NB4 (cell line): ENCODE results near the gene SYT13.
A peak's percentile ranks its signal among the peaks of the same experiment; 100 is the strongest.

Source experiments
- MYC ChIP-seq: IDR thresholded peaks from 2 replicates; pipeline ENCODE4 v1.6.1; 2011; ENCODE audit warnings: low read depth, low read length
- POLR2A ChIP-seq: IDR thresholded peaks from 2 replicates; pipeline ENCODE4 v1.6.1; 2011; ENCODE audit warnings: mild to moderate bottlenecking; ENCODE audit not compliant: insufficient read length; ENCODE audit errors: extremely low read depth
- TF ChIP-seq, protein P1 (sequence below): IDR thresholded peaks from one replicate; pipeline ENCODE4 v1.5.1; 2012; ENCODE audit warnings: low read depth, low read length
- TF ChIP-seq, protein P2 (sequence below): IDR thresholded peaks from 2 replicates; pipeline ENCODE4 v1.6.1; 2011; ENCODE audit warnings: low read depth, low read length

DNA sequence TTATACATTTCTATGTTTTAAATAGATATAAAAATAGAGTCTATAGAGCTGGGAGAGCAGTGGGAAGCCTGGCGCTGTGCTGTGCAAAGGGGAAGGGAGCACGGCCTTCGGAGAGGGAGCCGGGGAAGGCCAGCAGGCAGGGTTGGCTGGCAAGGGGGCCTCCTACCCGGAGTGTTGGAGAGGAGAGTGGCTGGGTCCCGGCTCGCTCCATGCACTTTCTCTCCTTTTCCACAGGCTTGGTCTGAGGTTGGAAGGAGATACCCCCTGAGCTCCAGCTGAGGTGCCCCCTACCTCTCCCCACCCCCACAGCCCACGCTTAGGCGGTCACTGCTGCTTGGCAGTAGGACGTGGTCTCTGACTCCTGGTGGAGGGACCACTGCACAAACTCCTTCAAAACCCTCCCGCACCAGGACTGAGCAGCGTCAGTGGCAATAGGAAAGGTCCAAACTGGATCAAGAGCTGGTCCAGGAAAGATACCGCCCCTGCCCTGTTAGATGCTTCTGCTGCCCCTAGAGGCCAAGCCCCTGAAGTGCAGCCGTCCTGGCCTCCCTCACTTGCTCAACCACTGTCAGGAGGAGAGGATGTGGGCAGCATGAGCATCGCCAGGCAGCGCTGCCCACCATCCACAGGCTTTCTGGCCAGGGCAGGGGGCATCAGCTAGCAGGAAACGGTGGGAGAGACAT lies 52.9 kb downstream of the SYT13 start:
- TF ChIP-seq, protein P1, sequence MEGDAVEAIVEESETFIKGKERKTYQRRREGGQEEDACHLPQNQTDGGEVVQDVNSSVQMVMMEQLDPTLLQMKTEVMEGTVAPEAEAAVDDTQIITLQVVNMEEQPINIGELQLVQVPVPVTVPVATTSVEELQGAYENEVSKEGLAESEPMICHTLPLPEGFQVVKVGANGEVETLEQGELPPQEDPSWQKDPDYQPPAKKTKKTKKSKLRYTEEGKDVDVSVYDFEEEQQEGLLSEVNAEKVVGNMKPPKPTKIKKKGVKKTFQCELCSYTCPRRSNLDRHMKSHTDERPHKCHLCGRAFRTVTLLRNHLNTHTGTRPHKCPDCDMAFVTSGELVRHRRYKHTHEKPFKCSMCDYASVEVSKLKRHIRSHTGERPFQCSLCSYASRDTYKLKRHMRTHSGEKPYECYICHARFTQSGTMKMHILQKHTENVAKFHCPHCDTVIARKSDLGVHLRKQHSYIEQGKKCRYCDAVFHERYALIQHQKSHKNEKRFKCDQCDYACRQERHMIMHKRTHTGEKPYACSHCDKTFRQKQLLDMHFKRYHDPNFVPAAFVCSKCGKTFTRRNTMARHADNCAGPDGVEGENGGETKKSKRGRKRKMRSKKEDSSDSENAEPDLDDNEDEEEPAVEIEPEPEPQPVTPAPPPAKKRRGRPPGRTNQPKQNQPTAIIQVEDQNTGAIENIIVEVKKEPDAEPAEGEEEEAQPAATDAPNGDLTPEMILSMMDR, result peak; percentile 85
- TF ChIP-seq POLR2A (no peak), MYC (no peak; the same call in 1 of the 2 replicates)
- TF ChIP-seq, protein P2, sequence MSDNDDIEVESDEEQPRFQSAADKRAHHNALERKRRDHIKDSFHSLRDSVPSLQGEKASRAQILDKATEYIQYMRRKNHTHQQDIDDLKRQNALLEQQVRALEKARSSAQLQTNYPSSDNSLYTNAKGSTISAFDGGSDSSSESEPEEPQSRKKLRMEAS, result no peak
